Forelimb muscle (tissue), 1 donor: Measurements from ENCODE around the gene RCAN3. TPM values are rescaled to one million over a fixed set of nuclear protein-coding genes. Genes with fewer than 3 reads are reported as not detected.
A peak's percentile ranks its signal among the peaks of the same experiment; 100 is the strongest.
"Not testable (repeated sequence)": the region's sequence is repeated elsewhere in the genome, so short reads cannot be mapped to it uniquely, and the experiment has no call there.

Experiments used
- DNase-seq: peaks from one replicate; pipeline ENCODE4 v3.0.0-alpha.2; 2013; ENCODE audit warnings: low read depth
- polyA plus RNA-seq: library from polyadenylated mRNA; unstranded; fragments of 120-200 nt; gene quantifications from one replicate; pipeline ENCODE4 v1.2.1, GENCODE V29; 2013; ENCODE audit not compliant: insufficient read length

Gene RCAN3
- polyA plus RNA-seq: 1.8 TPM

- peak; percentile 52 for DNase-seq
These were observed at the start of gene RCAN3 for GRCh38 chr1:24502709-24503058. TSS of gene RCAN3 (plus strand) at chr1:24502836. CDS start at chr1:24514373, 11,537 bp downstream.

GRCh38 chr1:24452922-24453485, 49.6 kb upstream of the RCAN3 start:
- DNase-seq: no peak

DNA sequence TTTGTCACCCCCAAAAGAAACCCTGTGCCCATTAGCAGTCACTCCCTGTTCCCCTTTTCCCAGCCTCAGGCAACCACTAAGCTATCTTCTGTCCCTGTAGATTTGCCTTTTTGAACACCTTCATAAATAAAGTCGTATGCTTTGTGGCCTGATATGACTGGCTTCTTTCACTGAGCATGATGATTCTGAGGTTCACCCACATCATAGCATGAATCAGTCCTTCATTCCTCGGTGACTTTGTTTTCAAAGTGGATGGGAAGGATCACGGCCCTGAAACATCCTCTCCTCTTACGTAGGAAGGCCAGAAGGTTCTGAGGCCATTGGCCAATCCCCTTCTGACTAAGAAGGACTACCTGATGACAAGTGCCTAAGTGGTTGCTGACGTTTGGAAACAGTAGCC, 48.0 kb upstream of the RCAN3 start:
- DNase-seq: no peak

DNA sequence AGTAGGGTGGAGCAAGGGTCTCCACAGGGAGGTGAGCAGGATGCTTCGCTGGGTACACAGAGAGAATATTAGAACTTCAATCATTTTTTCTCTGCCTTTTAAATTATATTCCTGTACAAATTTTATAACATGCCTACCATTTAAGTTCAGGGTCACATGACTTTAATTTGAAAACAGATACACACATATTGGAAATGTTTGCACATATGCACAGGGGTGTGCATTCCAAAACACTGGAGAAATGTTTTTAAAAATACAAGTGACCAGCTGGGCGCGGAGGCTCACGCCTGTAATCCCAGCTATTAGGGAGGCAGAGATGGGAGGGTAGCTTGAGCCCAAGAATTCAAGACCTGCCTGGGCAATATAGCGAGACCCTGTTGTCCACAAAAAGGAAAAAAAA, 47.4 kb upstream of the RCAN3 start:
- DNase-seq: no peak

DNA sequence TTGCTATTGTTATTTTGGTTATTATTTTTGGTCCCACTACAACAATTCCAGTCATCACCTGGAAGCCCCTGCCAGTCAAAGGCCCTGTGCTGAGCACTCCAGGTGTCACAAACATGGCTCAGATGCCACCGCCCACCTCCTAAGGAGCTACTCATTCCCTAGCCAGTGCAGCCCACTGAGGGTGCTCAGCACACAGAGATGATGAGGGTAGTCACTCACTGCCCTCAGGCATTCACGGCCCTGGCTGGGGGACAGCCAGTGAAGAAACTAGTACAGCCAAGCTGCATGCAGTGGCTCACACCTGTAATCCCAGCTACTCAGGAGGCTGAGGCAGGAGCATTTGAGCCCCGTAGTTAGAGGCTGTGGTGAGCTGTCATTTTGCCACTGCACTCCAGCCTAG, 44.8 kb upstream of the RCAN3 start:
- DNase-seq: no peak

- DNase-seq: no peak
These were observed 42.9 kb upstream of the RCAN3 start for GRCh38 chr1:24459551-24460266.

DNA sequence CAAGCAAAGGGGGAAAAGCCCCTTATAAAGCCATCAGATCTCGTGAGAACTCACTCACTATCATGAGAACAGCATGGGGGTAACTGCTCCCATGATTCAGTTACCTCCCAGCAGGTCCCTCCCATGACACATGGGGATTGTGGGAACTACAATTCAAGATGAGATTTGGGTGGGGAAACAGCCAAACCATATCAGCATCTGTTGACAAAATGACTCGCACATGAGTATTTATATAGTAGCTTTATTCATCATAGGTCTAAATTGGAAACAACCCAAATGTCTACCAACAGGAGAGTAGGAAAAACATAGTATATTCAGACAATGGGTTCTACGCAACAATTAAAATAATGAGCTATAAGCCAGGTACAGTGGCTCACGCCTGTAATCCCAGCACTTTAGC, 40.5 kb upstream of the RCAN3 start:
- DNase-seq: not testable (repeated sequence)

DNA sequence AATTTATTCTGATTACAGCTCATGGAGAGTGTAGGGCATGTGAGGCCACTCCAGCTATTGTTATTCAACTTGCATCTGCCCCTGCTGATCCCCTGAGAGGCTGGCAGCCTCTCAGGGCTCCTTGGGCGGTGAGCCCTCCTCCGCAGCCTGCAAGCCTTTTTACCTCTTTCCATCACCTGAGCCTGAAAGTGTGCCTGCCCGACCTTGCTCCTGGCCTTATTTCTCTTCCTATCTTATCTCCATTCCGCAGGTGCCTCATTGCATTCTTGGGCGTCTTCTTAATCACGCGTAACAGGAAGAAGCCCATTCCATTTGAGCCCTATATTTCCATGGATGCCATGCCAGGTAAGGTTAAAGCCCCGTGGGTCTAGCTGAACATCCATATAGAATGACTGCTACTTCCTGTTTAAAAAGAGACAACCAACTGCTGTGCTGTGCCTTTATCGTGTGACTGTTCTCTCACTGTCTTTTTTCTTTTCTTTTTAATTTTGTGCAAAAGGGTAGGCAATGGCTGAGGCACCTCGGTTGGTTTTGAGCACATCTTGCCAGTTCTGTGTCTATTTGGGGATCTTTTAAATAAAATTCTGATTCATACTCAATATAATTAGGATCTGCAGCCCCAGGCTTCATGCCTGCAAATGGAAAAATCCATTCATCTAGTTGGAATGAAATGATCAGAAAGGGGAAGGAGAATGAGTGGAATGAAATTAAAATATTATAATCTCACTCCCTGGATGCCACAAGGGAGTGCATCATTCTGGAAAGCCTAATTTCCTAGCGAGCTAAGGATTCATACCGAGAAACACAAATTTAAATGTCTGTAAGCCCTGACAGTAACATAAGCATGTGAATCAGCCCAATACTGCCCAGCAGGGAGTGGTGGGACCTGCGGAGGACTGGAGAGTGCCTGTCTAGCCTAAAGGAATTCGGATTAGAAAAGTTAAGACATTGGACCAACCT, 38.6 kb upstream of the RCAN3 start:
- no peak for DNase-seq

GRCh38 chr1:24465099-24465498, 37.5 kb upstream of the RCAN3 start:
- no peak for DNase-seq

DNA sequence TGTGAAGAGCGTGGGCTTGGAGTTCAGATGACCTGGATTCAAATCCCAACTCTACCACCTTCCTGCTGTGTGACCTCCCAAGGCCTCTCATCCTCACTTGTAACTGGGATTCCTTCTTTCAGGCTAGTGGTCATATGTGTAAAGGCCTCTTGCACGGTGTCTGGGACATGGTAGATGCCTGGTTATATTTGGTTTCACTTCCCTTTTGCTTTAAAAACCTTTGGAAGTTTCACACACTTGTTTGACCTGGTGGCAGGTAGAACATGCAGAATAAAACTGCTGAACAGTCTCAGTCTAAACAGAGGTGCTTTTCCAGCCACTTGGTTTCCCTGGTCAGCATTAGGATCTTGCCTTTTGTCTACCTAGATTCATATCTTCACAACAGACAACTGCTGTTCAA, 37.0 kb upstream of the RCAN3 start:
- DNase-seq: no peak

DNA sequence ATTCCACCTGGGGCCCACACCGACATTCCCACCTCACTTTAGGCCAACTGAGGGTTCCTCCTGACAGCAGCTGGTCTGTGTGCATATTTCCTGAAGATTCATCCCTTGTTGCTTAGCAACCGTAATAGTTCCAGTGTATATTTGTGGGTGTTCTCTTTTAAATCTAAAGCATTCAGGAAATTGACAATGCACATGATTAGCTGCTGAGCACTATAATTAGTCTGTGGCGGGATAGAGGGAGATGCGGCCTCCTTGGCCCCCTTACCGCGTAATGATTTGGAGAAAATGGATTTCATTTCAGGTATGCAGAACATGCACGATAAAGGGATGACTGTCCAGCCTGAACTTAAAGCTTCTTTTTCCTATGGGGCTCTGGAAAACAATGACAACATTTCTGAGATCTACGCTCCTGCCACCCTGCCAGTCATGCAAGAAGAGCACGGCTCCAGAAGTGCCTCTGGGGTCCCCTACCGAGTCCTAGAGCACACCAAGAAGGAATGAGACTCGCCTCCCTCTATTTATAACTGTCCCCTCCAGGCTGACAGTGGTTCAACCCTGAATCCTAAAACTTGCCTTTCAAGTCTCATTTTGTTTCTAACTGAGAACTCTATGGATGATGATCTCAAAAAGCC, 33.8 kb upstream of the RCAN3 start:
- no peak for DNase-seq

DNA sequence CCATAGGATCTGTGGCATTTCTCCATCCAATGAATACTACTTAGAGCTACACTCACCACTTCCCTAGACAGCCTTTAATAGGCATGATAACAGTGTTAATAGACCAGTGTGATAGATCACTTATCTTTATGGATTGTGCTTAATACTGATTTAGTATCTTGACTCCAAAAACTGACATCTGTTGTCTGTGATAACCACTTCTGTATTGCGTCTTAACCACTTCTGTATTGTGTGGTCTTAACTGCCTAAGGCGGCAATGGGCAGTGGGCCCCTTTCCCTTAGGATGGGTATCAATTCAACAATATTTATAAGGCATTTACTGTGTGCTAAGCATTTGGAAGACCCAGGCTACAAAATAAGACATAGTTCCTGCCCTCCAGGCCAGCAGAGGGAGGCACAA, 32.0 kb upstream of the RCAN3 start:
- no peak for DNase-seq

DNA sequence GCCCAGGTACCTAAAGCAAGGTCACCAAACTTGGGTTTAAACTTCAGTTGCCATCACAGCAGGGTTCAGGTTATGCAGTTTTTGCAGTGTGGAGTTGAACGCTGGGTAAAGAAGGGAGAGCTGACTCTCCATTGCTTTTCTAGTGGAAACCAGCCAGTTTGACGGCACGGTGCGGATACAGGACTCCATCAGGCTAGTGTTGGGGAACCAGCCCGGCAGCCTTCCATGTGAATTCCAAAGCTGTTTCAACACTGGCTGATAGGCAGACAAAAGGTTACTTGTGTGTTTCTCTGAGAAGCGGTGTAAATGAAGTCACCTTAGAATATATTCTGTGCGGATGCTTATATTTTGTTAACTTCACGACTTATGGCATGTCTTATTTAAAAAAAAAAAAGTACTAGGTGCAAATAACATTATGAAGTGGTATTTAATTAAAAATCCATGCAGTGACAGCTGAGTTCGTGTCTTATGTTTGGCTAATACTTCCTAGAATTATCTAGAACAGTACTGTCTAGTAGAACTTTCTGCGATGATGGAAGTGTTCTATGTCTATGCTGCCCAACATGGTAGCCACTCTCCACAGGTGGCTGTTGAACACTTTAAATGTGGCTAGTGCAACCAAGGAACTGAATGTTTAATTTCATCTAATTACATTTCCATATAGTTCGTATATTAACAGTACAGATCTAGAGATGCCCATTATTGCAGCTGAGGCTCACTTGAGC, 29.9 kb upstream of the RCAN3 start:
- no peak for DNase-seq

DNA sequence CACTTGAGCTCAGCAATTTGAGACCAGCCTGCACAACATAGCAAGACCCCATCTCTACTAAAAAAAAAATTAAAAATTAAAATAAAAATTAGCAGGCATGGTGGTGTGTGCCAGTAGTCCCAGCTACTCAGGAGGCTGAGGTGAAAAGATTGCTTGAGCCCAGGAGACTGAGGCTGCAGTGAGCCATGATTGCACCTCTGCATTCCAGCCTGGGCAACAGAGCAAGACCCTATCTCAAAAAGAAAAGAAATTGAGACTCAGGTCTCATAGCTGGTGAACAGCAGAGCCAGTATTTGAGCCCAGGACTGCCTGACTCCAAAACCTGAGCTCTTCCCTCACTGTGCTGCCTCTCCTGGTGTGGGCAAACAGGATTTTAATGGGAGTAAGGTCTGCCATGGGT, 28.4 kb upstream of the RCAN3 start:
- no peak for DNase-seq

DNA sequence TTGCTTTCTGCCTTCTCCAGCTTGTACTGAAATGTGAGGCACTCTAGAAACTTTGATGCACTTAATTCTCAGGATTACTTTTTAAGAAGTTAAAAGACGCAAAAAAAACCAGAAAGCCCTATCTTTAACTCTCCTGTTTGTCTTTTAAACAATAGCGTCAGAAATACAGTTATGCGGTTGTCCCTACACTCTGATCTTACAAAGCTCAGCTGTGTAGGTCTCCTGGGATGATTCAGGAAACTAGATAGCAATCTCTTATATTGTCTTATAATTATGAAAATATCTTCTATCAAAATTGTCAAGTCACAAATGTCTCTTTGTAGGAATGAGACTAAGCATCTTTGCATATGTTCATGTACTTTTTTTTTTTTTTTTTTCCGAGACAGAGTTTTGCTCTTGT, 26.9 kb upstream of the RCAN3 start:
- no peak for DNase-seq

- DNase-seq: no peak
These were observed 26.1 kb upstream of the RCAN3 start for GRCh38 chr1:24476571-24476970.

- DNase-seq: no peak
These were observed 25.3 kb upstream of the RCAN3 start for GRCh38 chr1:24477309-24477708.

- DNase-seq: no peak
These were observed 21.5 kb upstream of the RCAN3 start for GRCh38 chr1:24481101-24481500.

DNA sequence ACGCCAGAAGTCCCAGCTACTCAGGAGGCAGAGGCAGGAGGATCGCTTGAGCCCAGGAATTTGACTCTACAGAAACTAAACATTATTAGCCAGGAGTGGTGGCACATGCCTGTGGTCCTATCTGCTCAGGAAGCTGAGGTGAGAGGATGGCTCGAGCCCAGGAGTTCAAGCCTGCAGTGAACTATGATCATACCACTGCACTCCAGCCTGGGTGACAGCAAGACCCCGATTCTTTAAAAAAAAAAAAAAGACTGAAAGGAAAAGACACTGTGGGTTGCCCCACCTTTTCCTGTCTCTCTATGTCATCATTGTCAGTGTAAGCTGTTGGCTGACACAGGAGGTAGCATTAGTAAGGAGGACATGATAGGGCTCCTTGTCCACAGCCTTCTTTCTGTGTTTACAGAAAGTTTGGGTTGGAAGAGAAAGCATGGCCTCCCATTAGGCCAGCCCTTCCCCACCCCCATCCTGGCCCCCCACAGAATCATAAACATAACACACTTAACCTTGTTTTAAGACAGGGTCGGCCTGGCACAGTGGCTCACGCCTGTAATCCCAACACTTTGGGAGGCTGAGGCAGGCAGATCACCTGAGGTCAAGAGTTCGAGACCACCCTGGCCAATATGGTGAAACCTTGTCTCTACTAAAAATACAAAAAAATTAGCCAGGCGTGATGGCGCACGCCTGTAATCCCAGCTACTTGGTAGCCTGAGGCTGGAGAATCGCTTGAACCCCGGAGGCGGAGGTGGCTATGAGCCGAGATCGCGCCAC, 20.6 kb upstream of the RCAN3 start:
- no peak for DNase-seq

DNA sequence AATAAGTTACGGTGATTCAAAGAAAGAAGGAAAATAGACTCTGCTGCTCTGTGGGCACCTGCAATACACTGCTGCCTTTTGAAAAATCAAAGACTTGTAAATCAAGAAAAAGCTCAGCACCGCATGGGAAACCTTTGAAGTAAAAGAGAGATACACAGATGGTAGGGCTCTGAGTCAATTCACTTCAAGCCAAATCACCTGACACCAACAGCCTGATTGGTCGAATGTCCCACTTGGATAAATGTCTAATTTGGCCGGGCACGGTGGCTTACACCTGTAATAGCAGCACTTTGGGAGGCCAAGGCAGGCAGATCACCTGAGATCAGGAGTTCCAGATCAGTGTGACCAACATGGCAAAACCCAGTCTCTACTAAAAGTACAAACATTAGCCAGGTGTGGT, 19.2 kb upstream of the RCAN3 start:
- no peak for DNase-seq

DNA sequence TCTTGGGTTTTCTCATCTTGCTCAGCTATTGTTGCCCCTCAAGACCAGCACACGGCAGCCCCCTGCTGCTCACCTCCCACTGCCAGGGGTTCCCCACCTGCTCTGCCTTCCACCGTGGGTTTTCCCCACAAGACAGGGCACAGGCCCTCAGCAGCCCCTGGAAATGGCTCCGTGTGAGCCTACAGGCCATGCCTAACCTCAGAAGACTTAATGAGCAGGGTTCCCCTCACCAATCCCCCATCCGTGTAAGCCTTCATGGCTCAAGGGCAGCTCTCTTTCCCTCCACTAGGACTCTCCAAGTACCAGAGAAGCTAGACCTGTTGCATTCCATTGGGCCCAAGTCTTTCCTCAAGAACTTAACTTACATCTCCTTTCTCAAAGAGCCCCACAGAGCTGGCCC, 18.4 kb upstream of the RCAN3 start:
- no peak for DNase-seq
